Lower lobe of right lung (tissue), 2 donors: ENCODE measurements around the gene MOV10. TPM values are rescaled to one million over a fixed set of nuclear protein-coding genes. Genes with fewer than 3 reads are reported as not detected.
"Not testable (repeated sequence)": the region's sequence is repeated elsewhere in the genome, so short reads cannot be mapped to it uniquely, and the experiment has no call there.

Experiments used
- ATAC-seq, 2 donors: fragments of 200-7000 bp; cut with Tn5 transposase; one replicate each; pipeline ENCODE4 v1.9.1; 2020 to 2022; ENCODE audit warnings: mild to moderate bottlenecking in 2 of 2, moderate library complexity in 2 of 2
- DNase-seq: peaks from one replicate; pipeline ENCODE4 v3.0.0-alpha.2; 2020
- H3K27ac ChIP-seq: fragments of 200-600 bp; one replicate; pipeline ENCODE4 v1.8.0; 2022
- H3K27me3 ChIP-seq: fragments of 200-600 bp; one replicate; pipeline ENCODE4 v1.8.0; 2022; ENCODE audit warnings: low read depth
- H3K36me3 ChIP-seq: fragments of 200-600 bp; one replicate; pipeline ENCODE4 v1.8.0; 2022; ENCODE audit warnings: mild to moderate bottlenecking
- H3K4me1 ChIP-seq: fragments of 200-600 bp; one replicate; pipeline ENCODE4 v1.8.0; 2022
- H3K4me3 ChIP-seq: fragments of 200-600 bp; one replicate; pipeline ENCODE4 v1.8.0; 2022; ENCODE audit warnings: mild to moderate bottlenecking
- H3K9me3 ChIP-seq: fragments of 200-600 bp; one replicate; pipeline ENCODE4 v1.8.0; 2022
- intact Hi-C: fragments of 100-400 bp; cut with DNase I; formaldehyde crosslinking; loops from one replicate; pipeline ENCODE4 v1.11.0; 2022
- total RNA-seq: library from RNA; stranded (reverse); fragmentation: NEBNext Ultra II Directional; extraction: Animal tissue kit (Norgen Biotek cat#: 25700); gene quantifications from one replicate; pipeline ENCODE4 v1.2.1, GENCODE V29; 2021
- TF ChIP-seq, protein P1 (sequence below): fragments of 200-600 bp; IDR thresholded peaks from one replicate; pipeline ENCODE4 v1.8.0; 2022; ENCODE audit warnings: antibody characterized with exemption, mild to moderate bottlenecking
- donor health status: DM: no; HTN: yes; CAD: no; lungs with severe emphysema.

Gene MOV10
- total RNA-seq, 1 donor from 2014 or later, result 72.3 TPM

- Histone ChIP-seq H3K27ac (no peak overlapping the region), H3K27me3 (no peaks in the 10 kb centered on the region), H3K4me1 (peaks cover 61% of the 10 kb centered on the region), H3K9me3 (no peaks in the 10 kb centered on the region), H3K36me3 (no peaks in the 10 kb centered on the region), H3K4me3 (no peak overlapping the region)
- intact Hi-C loops, result no loop called here
- TF ChIP-seq, protein P1, sequence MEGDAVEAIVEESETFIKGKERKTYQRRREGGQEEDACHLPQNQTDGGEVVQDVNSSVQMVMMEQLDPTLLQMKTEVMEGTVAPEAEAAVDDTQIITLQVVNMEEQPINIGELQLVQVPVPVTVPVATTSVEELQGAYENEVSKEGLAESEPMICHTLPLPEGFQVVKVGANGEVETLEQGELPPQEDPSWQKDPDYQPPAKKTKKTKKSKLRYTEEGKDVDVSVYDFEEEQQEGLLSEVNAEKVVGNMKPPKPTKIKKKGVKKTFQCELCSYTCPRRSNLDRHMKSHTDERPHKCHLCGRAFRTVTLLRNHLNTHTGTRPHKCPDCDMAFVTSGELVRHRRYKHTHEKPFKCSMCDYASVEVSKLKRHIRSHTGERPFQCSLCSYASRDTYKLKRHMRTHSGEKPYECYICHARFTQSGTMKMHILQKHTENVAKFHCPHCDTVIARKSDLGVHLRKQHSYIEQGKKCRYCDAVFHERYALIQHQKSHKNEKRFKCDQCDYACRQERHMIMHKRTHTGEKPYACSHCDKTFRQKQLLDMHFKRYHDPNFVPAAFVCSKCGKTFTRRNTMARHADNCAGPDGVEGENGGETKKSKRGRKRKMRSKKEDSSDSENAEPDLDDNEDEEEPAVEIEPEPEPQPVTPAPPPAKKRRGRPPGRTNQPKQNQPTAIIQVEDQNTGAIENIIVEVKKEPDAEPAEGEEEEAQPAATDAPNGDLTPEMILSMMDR, result no peak
- DNase-seq (no peak), ATAC-seq (peak in 1 of 2 donors; percentile 39)
These were observed 37.0 kb upstream of the MOV10 start for GRCh38 chr1:112637254-112638109.

DNA sequence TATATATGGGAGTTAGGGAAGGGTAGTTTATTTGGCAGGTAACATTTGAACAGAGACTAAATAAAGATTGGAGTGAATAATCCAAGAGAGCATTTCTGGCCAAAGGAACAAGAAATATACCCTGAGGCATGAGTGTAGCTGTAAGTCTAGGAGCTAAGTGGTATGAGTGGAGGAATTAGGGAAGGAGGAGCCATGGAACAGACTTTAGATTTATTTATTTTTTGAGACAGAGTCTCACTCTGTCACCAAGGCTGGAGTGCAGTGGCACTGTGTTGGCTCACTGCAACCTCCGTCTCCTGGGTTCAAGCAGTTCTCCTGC lies 36.4 kb upstream of the MOV10 start:
- peaks cover 58% of the 10 kb centered on the region for H3K4me1 ChIP-seq
- no peak overlapping the region for H3K27ac ChIP-seq
- intact Hi-C loops, result no loop called here
- no peaks in the 10 kb centered on the region for H3K27me3 ChIP-seq
- ATAC-seq, result no peak
- TF ChIP-seq, protein P1, result no peak
- H3K4me3 ChIP-seq, result no peak overlapping the region
- no peak for DNase-seq
- H3K36me3 ChIP-seq, result no peaks in the 10 kb centered on the region
- H3K9me3 ChIP-seq, result no peaks in the 10 kb centered on the region

GRCh38 chr1:112640437-112640836 lies 34.0 kb upstream of the MOV10 start:
- DNase-seq, result not testable (repeated sequence)
- peaks cover 36% of the 10 kb centered on the region for H3K4me1 ChIP-seq

GRCh38 chr1:112643080-112643479 lies 31.4 kb upstream of the MOV10 start:
- TF ChIP-seq, protein P1, result no peak
- DNase-seq (no peak), ATAC-seq (no peak)
- H3K27ac ChIP-seq, result no peak overlapping the region
- peaks cover 27% of the 10 kb centered on the region for H3K36me3 ChIP-seq
- H3K4me3 ChIP-seq, result no peak overlapping the region
- no peaks in the 10 kb centered on the region for H3K27me3 ChIP-seq
- peaks cover 12% of the 10 kb centered on the region for H3K4me1 ChIP-seq
- intact Hi-C loops, result no loop called here
- H3K9me3 ChIP-seq, result no peaks in the 10 kb centered on the region

More at GRCh38 chr1:112640437-112640836, 34.0 kb upstream of the MOV10 start:
- intact Hi-C loops, H3K27me3 ChIP-seq, H3K27ac ChIP-seq, H3K4me3 ChIP-seq, H3K9me3 ChIP-seq, ATAC-seq: not testable (repeated sequence)
- peaks cover 15% of the 10 kb centered on the region for H3K36me3 ChIP-seq

DNA sequence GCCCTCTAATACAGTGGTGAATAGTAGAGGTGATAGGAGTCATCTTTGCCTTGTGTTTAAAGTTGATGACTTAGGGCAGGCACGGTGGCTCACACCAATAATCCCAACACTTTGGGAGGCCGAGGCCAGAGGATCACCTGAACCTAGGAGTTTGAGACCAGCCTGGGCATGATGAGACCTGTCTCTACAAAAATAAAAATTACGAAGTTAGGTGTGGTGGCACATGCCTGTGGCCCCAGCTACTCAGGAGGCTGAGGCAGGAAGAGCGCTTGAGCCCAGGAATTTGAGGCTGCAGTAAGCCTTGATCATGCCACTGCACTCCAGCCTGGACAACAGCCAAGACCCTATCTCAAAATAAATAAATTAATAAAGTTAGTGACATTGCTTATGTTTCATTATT lies 28.2 kb upstream of the MOV10 start:
- H3K36me3 ChIP-seq, result peaks cover 59% of the 10 kb centered on the region
- H3K27me3 ChIP-seq, result no peaks in the 10 kb centered on the region
- H3K4me3 ChIP-seq, result no peak overlapping the region
- ATAC-seq (no peak), DNase-seq (no peak)
- H3K9me3 ChIP-seq, result no peaks in the 10 kb centered on the region
- H3K27ac ChIP-seq, result no peak overlapping the region
- TF ChIP-seq, protein P1, result no peak
- peaks cover 12% of the 10 kb centered on the region for H3K4me1 ChIP-seq
- intact Hi-C loops, result no loop called here

DNA sequence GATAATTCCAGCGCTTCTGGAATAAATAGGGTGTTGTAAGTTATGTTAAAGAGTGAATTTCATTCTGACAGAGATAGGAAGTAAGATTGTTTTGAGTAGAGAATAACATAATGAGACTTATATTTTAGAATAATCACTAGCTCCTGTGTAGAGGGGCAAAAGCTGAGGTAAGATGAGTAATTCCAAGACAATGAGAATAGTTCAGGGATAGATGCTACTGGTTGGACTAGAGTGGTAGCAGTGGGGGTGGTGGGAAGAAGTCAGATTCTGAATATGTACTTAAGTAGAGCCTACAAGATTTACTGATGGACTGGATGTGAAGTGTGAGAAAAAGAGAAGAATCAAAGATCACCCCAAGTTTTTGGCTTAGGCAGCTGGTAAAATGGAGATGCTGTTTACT lies 23.3 kb upstream of the MOV10 start:
- TF ChIP-seq, protein P1, result no peak
- no peak overlapping the region for H3K4me3 ChIP-seq
- no peaks in the 10 kb centered on the region for H3K4me1 ChIP-seq
- no peak for DNase-seq
- H3K36me3 ChIP-seq, result peaks cover 92% of the 10 kb centered on the region
- intact Hi-C loops, result no loop called here
- no peaks in the 10 kb centered on the region for H3K9me3 ChIP-seq
- no peak for ATAC-seq
- no peaks in the 10 kb centered on the region for H3K27me3 ChIP-seq
- no peak overlapping the region for H3K27ac ChIP-seq
